Effector memory CD4-positive, alpha-beta T cell (primary cell): ENCODE results near the gene ARHGAP33.

Experiments used
- DNase-seq, 3 donors: peaks; one replicate each; pipeline ENCODE4 v3.0.0-alpha.2; 2020
- H3K27ac ChIP-seq: 2 replicates; pipeline ENCODE4 v1.7.0; 2013; ENCODE audit warnings: mild to moderate bottlenecking, low read length, moderate library complexity; ENCODE audit not compliant: insufficient read depth, poor library complexity, severe bottlenecking
- H3K27me3 ChIP-seq: replicated peaks from 2 replicates; pipeline ENCODE4 v1.7.0; 2013; ENCODE audit warnings: mild to moderate bottlenecking, low read length; ENCODE audit not compliant: insufficient read depth, control insufficient read depth, poor library complexity, severe bottlenecking
- H3K36me3 ChIP-seq: 2 replicates; pipeline ENCODE4 v1.7.0; 2013; ENCODE audit warnings: mild to moderate bottlenecking, low read length, moderate library complexity; ENCODE audit not compliant: control insufficient read depth, insufficient read depth
- H3K4me1 ChIP-seq: 2 replicates; pipeline ENCODE4 v1.7.0; 2013; ENCODE audit warnings: low read length, mild to moderate bottlenecking; ENCODE audit not compliant: control insufficient read depth, insufficient read depth, poor library complexity, severe bottlenecking
- H3K4me3 ChIP-seq: 2 replicates; pipeline ENCODE4 v1.7.0; 2013; ENCODE audit warnings: low read length, low read depth, mild to moderate bottlenecking; ENCODE audit not compliant: insufficient read depth, poor library complexity, severe bottlenecking
- H3K9me3 ChIP-seq: 2 replicates; pipeline ENCODE4 v1.7.0; 2013; ENCODE audit warnings: mild to moderate bottlenecking, low read length, moderate library complexity; ENCODE audit not compliant: control insufficient read depth

The ARHGAP33 gene

DNA sequence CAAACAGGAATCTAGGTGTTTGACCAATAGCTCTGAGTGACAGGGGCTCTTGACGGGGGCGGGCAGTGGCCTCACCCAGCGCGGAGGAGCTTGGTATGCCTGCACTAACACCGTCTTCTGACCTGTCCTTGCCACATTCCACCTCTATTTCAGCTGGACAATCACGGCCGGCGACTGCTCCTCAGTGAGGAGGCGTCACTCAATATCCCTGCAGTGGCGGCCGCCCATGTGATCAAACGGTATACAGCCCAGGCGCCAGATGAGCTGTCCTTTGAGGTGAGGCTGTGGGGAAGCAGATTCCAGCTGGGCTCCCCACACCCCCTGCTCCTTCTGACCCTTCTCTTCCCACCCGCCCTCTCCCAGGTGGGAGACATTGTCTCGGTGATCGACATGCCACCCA lies 4.7 kb downstream of the ARHGAP33 start:
- Histone ChIP-seq H3K9me3 (no peaks in the 10 kb centered on the region), H3K36me3 (peaks cover 5% of the 10 kb centered on the region), H3K4me3 (no peak overlapping the region), H3K4me1 (peaks cover 8% of the 10 kb centered on the region), H3K27me3 (no peaks in the 10 kb centered on the region), H3K27ac (no peak overlapping the region)
- no peak for DNase-seq

DNA sequence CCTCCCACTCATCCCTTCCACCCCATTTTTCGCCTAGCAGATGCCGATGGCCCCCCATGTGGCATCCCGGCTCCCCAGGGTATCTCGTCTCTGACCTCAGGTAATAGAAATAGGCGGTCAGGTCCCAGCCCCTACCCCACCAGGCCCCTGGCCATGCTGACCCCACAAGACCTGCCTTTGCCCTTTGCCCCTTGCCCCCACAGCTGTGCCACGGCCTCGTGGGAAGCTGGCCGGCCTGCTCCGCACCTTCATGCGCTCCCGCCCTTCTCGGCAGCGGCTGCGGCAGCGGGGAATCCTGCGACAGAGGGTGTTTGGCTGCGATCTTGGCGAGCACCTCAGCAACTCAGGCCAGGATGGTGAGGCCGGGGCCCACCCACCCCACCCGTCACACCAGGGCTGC lies 5.4 kb downstream of the ARHGAP33 start:
- H3K36me3 ChIP-seq: peaks cover 5% of the 10 kb centered on the region
- peaks cover 7% of the 10 kb centered on the region for H3K4me1 ChIP-seq
- no peaks in the 10 kb centered on the region for H3K9me3 ChIP-seq
- no peak overlapping the region for H3K4me3 ChIP-seq
- no peak for DNase-seq
- H3K27ac ChIP-seq: no peak overlapping the region
- no peaks in the 10 kb centered on the region for H3K27me3 ChIP-seq

DNA sequence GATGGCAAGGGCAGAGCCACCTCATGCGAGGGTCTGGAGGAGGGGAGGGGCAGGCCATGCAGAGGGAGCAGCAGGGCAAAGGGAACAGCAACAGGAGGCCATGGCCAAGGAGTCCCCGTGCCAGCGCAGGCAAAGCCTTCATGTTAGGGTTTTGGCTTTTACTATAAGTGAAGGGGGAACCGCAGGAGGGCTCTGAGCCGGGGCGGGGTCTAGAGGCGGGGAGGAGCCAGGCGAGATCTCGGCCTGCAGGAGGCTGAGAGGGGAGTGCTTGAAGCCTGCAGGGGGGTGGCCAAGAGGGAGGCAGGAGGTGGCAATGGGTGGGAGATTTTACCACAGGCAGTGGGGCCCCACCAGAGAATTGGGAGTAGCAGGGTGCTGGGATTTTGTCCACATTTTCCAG lies 6.3 kb downstream of the ARHGAP33 start:
- Histone ChIP-seq H3K4me3 (no peak overlapping the region), H3K4me1 (no peaks in the 10 kb centered on the region), H3K36me3 (peaks cover 5% of the 10 kb centered on the region), H3K27ac (no peak overlapping the region), H3K27me3 (no peaks in the 10 kb centered on the region), H3K9me3 (no peaks in the 10 kb centered on the region)
- DNase-seq: no peak

DNA sequence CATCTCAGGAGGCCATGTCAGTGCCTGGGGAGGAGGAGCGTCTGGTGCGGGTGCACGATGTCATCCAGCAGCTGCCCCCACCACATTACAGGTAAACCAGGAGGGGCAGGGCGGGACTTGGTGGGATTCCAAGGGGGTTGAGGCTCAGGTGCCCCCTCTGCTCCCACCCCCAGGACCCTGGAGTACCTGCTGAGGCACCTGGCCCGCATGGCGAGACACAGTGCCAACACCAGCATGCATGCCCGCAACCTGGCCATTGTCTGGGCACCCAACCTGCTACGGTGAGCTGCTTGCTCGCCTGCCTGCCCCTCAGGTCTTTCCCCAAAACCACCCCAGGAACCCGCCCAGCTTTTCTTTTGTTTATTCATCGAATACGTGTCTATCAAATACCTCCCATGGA lies 7.2 kb downstream of the ARHGAP33 start:
- no peaks in the 10 kb centered on the region for H3K4me1 ChIP-seq
- H3K36me3 ChIP-seq: peaks cover 5% of the 10 kb centered on the region
- no peak for DNase-seq
- no peak overlapping the region for H3K27ac ChIP-seq
- no peak overlapping the region for H3K4me3 ChIP-seq
- no peaks in the 10 kb centered on the region for H3K9me3 ChIP-seq
- H3K27me3 ChIP-seq: no peaks in the 10 kb centered on the region

DNA sequence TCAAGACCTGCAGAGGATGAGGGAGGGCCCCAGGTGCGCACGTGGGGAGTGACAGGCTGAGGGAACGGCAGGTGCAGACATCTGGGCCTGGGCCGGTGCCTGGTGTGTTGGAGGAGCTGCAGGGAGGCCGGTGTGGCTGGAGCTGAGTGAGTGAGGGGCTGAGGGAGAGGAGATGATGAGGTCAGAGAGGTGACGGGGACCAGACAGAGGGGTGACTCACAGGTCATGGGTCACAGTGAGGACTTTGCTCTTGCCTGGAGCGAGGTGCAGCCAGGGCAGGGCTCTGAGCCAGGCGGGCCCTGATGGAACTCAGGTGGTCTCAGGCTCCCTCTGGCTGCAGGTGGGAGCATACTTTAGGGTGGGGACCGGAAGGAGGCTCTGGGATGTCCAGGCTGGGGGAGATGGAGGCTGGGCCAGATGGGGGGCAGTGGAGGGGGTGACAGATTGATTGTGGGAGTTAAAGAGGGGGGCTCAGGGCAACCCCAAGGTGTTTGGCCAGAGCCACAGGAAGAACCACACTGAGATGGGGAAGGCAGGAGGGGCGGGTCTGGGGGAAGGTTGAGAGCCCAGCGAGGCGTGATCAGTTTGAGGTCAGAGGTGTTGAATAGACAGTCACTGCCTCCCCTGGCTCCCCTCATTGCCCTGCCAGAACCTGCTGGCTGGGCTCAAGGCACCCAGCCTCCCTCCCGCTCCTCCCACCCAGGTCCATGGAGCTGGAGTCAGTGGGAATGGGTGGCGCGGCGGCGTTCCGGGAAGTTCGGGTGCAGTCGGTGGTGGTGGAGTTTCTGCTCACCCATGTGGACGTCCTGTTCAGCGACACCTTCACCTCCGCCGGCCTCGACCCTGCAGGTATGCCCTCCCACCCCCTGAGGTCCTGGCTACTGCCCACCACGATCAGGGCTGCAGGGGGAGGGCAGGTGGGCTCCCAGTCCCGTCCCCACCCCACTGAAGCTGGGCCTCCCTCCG lies 8.4 kb downstream of the ARHGAP33 start:
- Histone ChIP-seq H3K9me3 (no peaks in the 10 kb centered on the region), H3K36me3 (peaks cover 5% of the 10 kb centered on the region), H3K27ac (no peak overlapping the region), H3K27me3 (no peaks in the 10 kb centered on the region), H3K4me3 (no peak overlapping the region), H3K4me1 (no peaks in the 10 kb centered on the region)
- DNase-seq: no peak

DNA sequence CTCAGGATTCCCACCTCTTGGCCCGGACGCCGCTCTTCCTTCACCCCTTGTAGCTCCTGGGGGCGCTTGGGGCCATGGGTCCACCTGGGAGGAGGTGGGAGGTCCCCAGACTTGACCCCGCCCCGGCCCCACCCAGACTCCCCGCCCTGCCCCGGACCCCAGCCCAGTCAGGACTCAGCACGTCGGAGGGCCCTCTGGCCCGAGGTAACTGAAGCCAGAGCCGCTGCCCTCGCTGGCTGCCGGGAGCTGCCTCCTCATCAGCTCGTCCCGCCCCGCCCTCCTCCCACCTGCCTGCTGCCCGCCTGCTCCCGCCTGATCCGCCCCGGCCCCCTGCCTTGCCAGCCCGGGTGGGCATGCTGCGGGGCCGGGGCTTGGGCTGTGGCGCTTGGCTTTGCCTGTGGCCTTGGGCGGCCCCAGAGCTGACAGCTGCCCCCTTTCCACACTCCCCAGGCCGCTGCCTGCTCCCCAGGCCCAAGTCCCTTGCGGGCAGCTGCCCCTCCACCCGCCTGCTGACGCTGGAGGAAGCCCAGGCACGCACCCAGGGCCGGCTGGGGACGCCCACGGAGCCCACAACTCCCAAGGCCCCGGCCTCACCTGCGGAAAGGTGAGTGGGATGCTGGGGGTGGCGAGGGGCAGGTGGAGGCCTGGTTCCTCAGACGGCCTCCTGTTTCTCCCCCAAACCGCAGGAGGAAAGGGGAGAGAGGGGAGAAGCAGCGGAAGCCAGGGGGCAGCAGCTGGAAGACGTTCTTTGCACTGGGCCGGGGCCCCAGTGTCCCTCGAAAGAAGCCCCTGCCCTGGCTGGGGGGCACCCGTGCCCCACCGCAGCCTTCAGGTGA lies 9.4 kb downstream of the ARHGAP33 start:
- H3K27ac ChIP-seq: no peak overlapping the region
- no peak overlapping the region for H3K4me3 ChIP-seq
- DNase-seq: no peak
- H3K9me3 ChIP-seq: no peaks in the 10 kb centered on the region
- no peaks in the 10 kb centered on the region for H3K27me3 ChIP-seq
- peaks cover 5% of the 10 kb centered on the region for H3K36me3 ChIP-seq
- no peaks in the 10 kb centered on the region for H3K4me1 ChIP-seq

DNA sequence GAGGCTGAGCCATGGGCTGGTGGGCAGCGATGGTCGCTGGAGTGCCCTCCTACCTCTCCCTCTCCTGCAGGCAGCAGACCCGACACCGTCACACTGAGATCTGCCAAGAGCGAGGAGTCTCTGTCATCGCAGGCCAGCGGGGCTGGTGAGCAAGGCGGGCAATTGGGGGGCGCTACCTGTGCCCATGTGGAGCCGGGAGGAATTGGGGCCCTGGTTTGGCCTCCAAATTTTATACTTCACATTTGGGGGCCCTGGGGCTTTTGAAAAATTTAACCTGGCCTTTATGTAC lies 9.9 kb downstream of the ARHGAP33 start:
- Histone ChIP-seq H3K27me3 (no peaks in the 10 kb centered on the region), H3K9me3 (no peaks in the 10 kb centered on the region), H3K36me3 (peaks cover 5% of the 10 kb centered on the region), H3K27ac (no peak overlapping the region), H3K4me1 (no peaks in the 10 kb centered on the region), H3K4me3 (no peak overlapping the region)
- no peak for DNase-seq

DNA sequence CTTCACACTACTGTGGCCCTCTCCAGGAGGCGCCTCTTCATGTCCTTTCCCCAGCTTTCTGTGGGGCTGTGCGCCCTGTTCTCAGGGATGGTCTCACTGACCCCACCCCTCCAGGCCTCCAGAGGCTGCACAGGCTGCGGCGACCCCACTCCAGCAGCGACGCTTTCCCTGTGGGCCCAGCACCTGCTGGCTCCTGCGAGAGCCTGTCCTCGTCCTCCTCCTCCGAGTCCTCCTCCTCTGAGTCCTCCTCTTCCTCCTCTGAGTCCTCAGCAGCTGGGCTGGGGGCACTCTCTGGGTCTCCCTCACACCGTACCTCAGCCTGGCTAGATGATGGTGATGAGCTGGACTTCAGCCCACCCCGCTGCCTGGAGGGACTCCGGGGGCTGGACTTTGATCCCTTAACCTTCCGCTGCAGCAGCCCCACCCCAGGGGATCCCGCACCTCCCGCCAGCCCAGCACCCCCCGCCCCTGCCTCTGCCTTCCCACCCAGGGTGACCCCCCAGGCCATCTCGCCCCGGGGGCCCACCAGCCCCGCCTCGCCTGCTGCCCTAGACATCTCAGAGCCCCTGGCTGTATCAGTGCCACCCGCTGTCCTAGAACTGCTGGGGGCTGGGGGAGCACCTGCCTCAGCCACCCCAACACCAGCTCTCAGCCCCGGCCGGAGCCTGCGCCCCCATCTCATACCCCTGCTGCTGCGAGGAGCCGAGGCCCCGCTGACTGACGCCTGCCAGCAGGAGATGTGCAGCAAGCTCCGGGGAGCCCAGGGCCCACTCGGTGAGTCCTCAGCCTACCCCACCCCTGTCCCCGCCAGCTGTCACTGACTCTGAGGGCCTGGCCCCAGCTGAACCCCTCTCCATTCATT lies 11.2 kb downstream of the ARHGAP33 start:
- DNase-seq: no peak
- no peaks in the 10 kb centered on the region for H3K9me3 ChIP-seq
- no peaks in the 10 kb centered on the region for H3K4me1 ChIP-seq
- H3K27me3 ChIP-seq: no peaks in the 10 kb centered on the region
- no peak overlapping the region for H3K4me3 ChIP-seq
- H3K36me3 ChIP-seq: peaks cover 5% of the 10 kb centered on the region
- no peak overlapping the region for H3K27ac ChIP-seq

DNA sequence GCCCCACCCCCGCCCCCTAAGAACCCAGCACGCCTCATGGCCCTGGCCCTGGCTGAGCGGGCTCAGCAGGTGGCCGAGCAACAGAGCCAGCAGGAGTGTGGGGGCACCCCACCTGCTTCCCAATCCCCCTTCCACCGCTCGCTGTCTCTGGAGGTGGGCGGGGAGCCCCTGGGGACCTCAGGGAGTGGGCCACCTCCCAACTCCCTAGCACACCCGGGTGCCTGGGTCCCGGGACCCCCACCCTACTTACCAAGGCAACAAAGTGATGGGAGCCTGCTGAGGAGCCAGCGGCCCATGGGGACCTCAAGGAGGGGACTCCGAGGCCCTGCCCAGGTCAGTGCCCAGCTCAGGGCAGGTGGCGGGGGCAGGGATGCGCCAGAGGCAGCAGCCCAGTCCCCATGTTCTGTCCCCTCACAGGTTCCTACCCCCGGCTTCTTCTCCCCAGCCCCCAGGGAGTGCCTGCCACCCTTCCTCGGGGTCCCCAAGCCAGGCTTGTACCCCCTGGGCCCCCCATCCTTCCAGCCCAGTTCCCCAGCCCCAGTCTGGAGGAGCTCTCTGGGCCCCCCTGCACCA lies 11.9 kb downstream of the ARHGAP33 start:
- no peaks in the 10 kb centered on the region for H3K9me3 ChIP-seq
- no peak overlapping the region for H3K4me3 ChIP-seq
- no peaks in the 10 kb centered on the region for H3K4me1 ChIP-seq
- no peaks in the 10 kb centered on the region for H3K27me3 ChIP-seq
- no peak for DNase-seq
- H3K27ac ChIP-seq: no peak overlapping the region
- H3K36me3 ChIP-seq: peaks cover 5% of the 10 kb centered on the region
